Stimulated activated naive CD8-positive, alpha-beta T cell treated with anti-CD3 and anti-CD28 coated beads, Interleukin-15, Interleukin-2, amounts not matched to agents 100 U/mL and 50 U/mL, for 24 hours (primary cell): Measurements from ENCODE around the gene BNIP2.
"Not testable (repeated sequence)": the region's sequence is repeated elsewhere in the genome, so short reads cannot be mapped to it uniquely, and the experiment has no call there.

Experiments
- ATAC-seq: fragments of 150-1000 bp; cut with Tn5 transposase; one replicate; pipeline ENCODE4 v1.10.0; 2021
- DNase-seq: peaks from one replicate; pipeline ENCODE4 v3.0.0; 2021

BNIP2 gene

GRCh38 chr15:59688782-59689625, at the start of gene BNIP2:
TSS of gene BNIP2 (minus strand) at chr15:59689320. CDS start at chr15:59682457, 6,863 bp downstream.
- DNase-seq (peak; percentile 99), ATAC-seq (peak; percentile 95)

GRCh38 chr15:59738676-59739075, 49.6 kb upstream of the BNIP2 start:
- no peak for ATAC-seq
- DNase-seq = no peak

GRCh38 chr15:59736181-59736580, 47.1 kb upstream of the BNIP2 start:
- no peak for DNase-seq
- ATAC-seq = no peak

- ATAC-seq (no peak), DNase-seq (no peak)
These were observed 36.0 kb upstream of the BNIP2 start for GRCh38 chr15:59725151-59725486.

- DNase-seq (no peak), ATAC-seq (no peak)
These were observed 34.7 kb upstream of the BNIP2 start for GRCh38 chr15:59723687-59724346.

- ATAC-seq = no peak
- no peak for DNase-seq
These were observed 33.4 kb upstream of the BNIP2 start for GRCh38 chr15:59722476-59722875.

GRCh38 chr15:59722037-59722436, 32.9 kb upstream of the BNIP2 start:
- DNase-seq = no peak
- no peak for ATAC-seq

GRCh38 chr15:59721411-59721810, 32.3 kb upstream of the BNIP2 start:
- ATAC-seq (no peak), DNase-seq (no peak)

GRCh38 chr15:59713177-59713576, 24.1 kb upstream of the BNIP2 start:
- no peak for DNase-seq
- no peak for ATAC-seq

- ATAC-seq = no peak
- DNase-seq = no peak
These were observed 22.5 kb upstream of the BNIP2 start for GRCh38 chr15:59711451-59712243.

- no peak for DNase-seq
- ATAC-seq = no peak
These were observed 18.5 kb upstream of the BNIP2 start for GRCh38 chr15:59707619-59708018.

GRCh38 chr15:59703979-59704796, 15.1 kb upstream of the BNIP2 start:
- DNase-seq (no peak), ATAC-seq (no peak)

- ATAC-seq (no peak), DNase-seq (no peak)
These were observed 13.2 kb upstream of the BNIP2 start for GRCh38 chr15:59702351-59702750.

GRCh38 chr15:59701880-59702279, 12.8 kb upstream of the BNIP2 start:
- DNase-seq (no peak), ATAC-seq (no peak)

- DNase-seq (no peak), ATAC-seq (no peak)
These were observed 10.8 kb upstream of the BNIP2 start for GRCh38 chr15:59699810-59700431.

GRCh38 chr15:59698065-59698464, 8.9 kb upstream of the BNIP2 start:
- not testable (repeated sequence) for DNase-seq, ATAC-seq

- no peak for ATAC-seq
These were observed 7.2 kb upstream of the BNIP2 start for GRCh38 chr15:59696332-59696731.

GRCh38 chr15:59694779-59695178, 5.7 kb upstream of the BNIP2 start:
- no peak for ATAC-seq
- DNase-seq = no peak

More at GRCh38 chr15:59696332-59696731, 7.2 kb upstream of the BNIP2 start:
- no peak for DNase-seq

GRCh38 chr15:59691194-59691805, 2.2 kb upstream of the BNIP2 start:
- DNase-seq (peak; percentile 25), ATAC-seq (no peak)

- DNase-seq (peak; percentile 65), ATAC-seq (no peak)
These were observed 611 bp upstream of the BNIP2 start for GRCh38 chr15:59689626-59690236.

- ATAC-seq (peak; percentile 1), DNase-seq (peak; percentile 12)
These were observed 718 bp downstream of the BNIP2 start for GRCh38 chr15:59688423-59688781.
